ENCODE data around the gene LAMA3. TPM values are rescaled to one million over a fixed set of nuclear protein-coding genes. Genes with fewer than 3 reads are reported as not detected.
A peak's percentile ranks its signal among the peaks of the same experiment; 100 is the strongest.

Gene LAMA3
- total and polyA plus RNA-seq, 2 of the 13 experiments (the other 11 are each of a cell fraction or from before 2014, with no cell fraction given) = 0.45 to 2.2 TPM

- TF ChIP-seq ZNF646 (CRISPR knock-in tag; IDR thresholded peaks at IDR 0.05) (no peak), HOXA7 (CRISPR knock-in tag; IDR thresholded peaks at IDR 0.05) (no peak), ZNF350 (CRISPR knock-in tag; IDR thresholded peaks at IDR 0.05; ENCODE audit: borderline replicate concordance, low read depth) (no peak), ZNF839 (CRISPR knock-in tag; IDR thresholded peaks at IDR 0.05; ENCODE audit: borderline replicate concordance) (no peak), ZZZ3 (CRISPR knock-in tag; IDR thresholded peaks at IDR 0.05; ENCODE audit: borderline replicate concordance) (no peak), ZFY (CRISPR knock-in tag; IDR thresholded peaks at IDR 0.05) (peak; percentile 45; the same call in 1 of the 2 replicates), ASH2L (IDR thresholded peaks at IDR 0.05; ENCODE audit: insufficient read length, low read depth, low read length) (no peak), NCOA1 (CRISPR knock-in tag; IDR thresholded peaks at IDR 0.05) (no peak; the same call in 1 of the 2 replicates), CHD4 (IDR thresholded peaks at IDR 0.05; ENCODE audit: borderline replicate concordance, low read length) (no peak), FUBP1 (CRISPR knock-in tag; IDR thresholded peaks at IDR 0.05; ENCODE audit: borderline replicate concordance) (no peak), ZNF510 (CRISPR knock-in tag; IDR thresholded peaks at IDR 0.05; ENCODE audit: low read depth) (no peak), U2AF1 (optimal IDR thresholded peaks at IDR 0.05; ENCODE audit: low read depth, low read length) (no peak)
- TF ChIP-seq, protein P1, sequence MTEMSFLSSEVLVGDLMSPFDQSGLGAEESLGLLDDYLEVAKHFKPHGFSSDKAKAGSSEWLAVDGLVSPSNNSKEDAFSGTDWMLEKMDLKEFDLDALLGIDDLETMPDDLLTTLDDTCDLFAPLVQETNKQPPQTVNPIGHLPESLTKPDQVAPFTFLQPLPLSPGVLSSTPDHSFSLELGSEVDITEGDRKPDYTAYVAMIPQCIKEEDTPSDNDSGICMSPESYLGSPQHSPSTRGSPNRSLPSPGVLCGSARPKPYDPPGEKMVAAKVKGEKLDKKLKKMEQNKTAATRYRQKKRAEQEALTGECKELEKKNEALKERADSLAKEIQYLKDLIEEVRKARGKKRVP (CRISPR knock-in tag; IDR thresholded peaks at IDR 0.05) = peak in 1 of 2 experiments; percentile 77; a peak in 2 of 4 replicates
- TF ChIP-seq, protein P2, sequence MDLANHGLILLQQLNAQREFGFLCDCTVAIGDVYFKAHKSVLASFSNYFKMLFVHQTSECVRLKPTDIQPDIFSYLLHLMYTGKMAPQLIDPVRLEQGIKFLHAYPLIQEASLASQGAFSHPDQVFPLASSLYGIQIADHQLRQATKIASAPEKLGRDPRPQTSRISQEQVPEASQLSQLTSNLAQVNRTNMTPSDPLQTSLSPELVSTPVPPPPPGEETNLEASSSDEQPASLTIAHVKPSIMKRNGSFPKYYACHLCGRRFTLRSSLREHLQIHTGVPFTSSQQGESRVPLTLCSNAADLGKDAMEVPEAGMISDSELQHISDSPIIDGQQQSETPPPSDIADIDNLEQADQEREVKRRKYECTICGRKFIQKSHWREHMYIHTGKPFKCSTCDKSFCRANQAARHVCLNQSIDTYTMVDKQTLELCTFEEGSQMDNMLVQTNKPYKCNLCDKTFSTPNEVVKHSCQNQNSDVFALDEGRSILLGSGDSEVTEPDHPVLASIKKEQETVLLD (CRISPR knock-in tag; IDR thresholded peaks at IDR 0.05; ENCODE audit: low read depth) = no peak
- TF ChIP-seq, protein P3, sequence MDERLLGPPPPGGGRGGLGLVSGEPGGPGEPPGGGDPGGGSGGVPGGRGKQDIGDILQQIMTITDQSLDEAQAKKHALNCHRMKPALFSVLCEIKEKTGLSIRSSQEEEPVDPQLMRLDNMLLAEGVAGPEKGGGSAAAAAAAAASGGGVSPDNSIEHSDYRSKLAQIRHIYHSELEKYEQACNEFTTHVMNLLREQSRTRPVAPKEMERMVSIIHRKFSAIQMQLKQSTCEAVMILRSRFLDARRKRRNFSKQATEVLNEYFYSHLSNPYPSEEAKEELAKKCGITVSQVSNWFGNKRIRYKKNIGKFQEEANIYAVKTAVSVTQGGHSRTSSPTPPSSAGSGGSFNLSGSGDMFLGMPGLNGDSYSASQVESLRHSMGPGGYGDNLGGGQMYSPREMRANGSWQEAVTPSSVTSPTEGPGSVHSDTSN (CRISPR knock-in tag; IDR thresholded peaks at IDR 0.05) = no peak
- TF ChIP-seq, protein P4, sequence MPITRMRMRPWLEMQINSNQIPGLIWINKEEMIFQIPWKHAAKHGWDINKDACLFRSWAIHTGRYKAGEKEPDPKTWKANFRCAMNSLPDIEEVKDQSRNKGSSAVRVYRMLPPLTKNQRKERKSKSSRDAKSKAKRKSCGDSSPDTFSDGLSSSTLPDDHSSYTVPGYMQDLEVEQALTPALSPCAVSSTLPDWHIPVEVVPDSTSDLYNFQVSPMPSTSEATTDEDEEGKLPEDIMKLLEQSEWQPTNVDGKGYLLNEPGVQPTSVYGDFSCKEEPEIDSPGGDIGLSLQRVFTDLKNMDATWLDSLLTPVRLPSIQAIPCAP (CRISPR knock-in tag; IDR thresholded peaks at IDR 0.05; ENCODE audit: low read depth) = no peak
These were observed 194.1 kb downstream of the LAMA3 start (continued) for GRCh38 chr18:23883277-23883790.
